AG10803 (cell line): Measurements from ENCODE around the gene KLHDC4.

ENCODE experiments used
- DNase-seq: peaks from one replicate; pipeline ENCODE4 v3.0.0; 2010; ENCODE audit warnings: low read depth
- H3K4me3 ChIP-seq: 2 replicates; pipeline ENCODE4 v1.5.1; 2011; ENCODE audit warnings: mild to moderate bottlenecking, low read length, control low read depth
- CTCF ChIP-seq: conservative IDR thresholded peaks from 2 replicates; pipeline ENCODE4 v1.5.1; 2011; ENCODE audit warnings: mild to moderate bottlenecking, low read length, control low read depth, inconsistent platforms

Gene KLHDC4

GRCh38 chr16:87706278-87707000 lies 59.3 kb downstream of the KLHDC4 start:
- H3K4me3 ChIP-seq, result no peak overlapping the region
- no peak for TF ChIP-seq CTCF
- DNase-seq, result no peak

GRCh38 chr16:87705771-87706277 lies 60.0 kb downstream of the KLHDC4 start:
- H3K4me3 ChIP-seq, result no peak overlapping the region
- DNase-seq, result no peak
- TF ChIP-seq CTCF, result no peak

- DNase-seq, result no peak
- no peak for TF ChIP-seq CTCF
- H3K4me3 ChIP-seq, result no peak overlapping the region
Observed at GRCh38 chr16:87704754-87705353, 60.9 kb downstream of the KLHDC4 start.

- H3K4me3 ChIP-seq, result no peak overlapping the region
- DNase-seq, result no peak
- no peak for TF ChIP-seq CTCF
Observed at GRCh38 chr16:87703835-87704375, 61.9 kb downstream of the KLHDC4 start.

- H3K4me3 ChIP-seq, result no peak overlapping the region
- no peak for DNase-seq
- no peak for TF ChIP-seq CTCF
Observed at GRCh38 chr16:87703071-87703470, 62.7 kb downstream of the KLHDC4 start.

GRCh38 chr16:87702325-87702811 lies 63.4 kb downstream of the KLHDC4 start:
- TF ChIP-seq CTCF, result peak; percentile 40; the same call in 1 of the 2 replicates
- DNase-seq, result no peak
- no peak overlapping the region for H3K4me3 ChIP-seq

- DNase-seq, result no peak
- TF ChIP-seq CTCF, result no peak
- H3K4me3 ChIP-seq, result no peak overlapping the region
Observed at GRCh38 chr16:87701505-87701921, 64.3 kb downstream of the KLHDC4 start.
